Measurements from ENCODE around the gene KIF14. TPM values are rescaled to one million over a fixed set of nuclear protein-coding genes. Genes with fewer than 3 reads are reported as not detected.
"Not testable (repeated sequence)": the region's sequence is repeated elsewhere in the genome, so short reads cannot be mapped to it uniquely, and the experiment has no call there.

Gene KIF14
- total RNA-seq, 1 experiment from 2014 or later, result 25.5 TPM

DNA sequence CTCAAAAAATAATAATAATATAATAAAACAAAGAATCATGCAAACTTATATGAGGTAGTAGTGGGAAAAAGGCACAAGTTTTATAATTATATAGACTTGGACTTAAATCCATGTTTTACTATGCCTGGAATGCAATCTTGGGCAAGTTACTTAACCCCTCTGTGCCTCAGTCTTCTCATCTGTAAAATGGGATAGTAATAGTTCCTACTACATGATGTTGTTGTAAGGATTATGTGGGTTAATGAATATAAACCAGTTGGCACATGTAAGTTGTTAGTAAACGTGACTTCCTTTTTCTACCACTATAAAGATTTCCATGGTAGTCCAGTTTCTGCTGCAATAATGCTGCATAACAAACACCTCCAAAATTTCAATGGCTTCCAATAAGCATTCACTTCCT, 10.8 kb upstream of the KIF14 start:
- H3K9me3 Mint-ChIP-seq (ENCODE audit: unreplicated experiment), result no peaks in the 10 kb centered on the region
- TF ChIP-seq, protein P1, sequence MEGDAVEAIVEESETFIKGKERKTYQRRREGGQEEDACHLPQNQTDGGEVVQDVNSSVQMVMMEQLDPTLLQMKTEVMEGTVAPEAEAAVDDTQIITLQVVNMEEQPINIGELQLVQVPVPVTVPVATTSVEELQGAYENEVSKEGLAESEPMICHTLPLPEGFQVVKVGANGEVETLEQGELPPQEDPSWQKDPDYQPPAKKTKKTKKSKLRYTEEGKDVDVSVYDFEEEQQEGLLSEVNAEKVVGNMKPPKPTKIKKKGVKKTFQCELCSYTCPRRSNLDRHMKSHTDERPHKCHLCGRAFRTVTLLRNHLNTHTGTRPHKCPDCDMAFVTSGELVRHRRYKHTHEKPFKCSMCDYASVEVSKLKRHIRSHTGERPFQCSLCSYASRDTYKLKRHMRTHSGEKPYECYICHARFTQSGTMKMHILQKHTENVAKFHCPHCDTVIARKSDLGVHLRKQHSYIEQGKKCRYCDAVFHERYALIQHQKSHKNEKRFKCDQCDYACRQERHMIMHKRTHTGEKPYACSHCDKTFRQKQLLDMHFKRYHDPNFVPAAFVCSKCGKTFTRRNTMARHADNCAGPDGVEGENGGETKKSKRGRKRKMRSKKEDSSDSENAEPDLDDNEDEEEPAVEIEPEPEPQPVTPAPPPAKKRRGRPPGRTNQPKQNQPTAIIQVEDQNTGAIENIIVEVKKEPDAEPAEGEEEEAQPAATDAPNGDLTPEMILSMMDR (IDR thresholded peaks at IDR 0.05; ENCODE audit: unreplicated experiment), result no peak
- H3K4me1 Mint-ChIP-seq (ENCODE audit: insufficient read depth, unreplicated experiment), result no peaks in the 10 kb centered on the region
- BruUV-seq (replicated peaks), result no TSS peak
- no peaks in the 10 kb centered on the region for H3K27me3 Mint-ChIP-seq (ENCODE audit: insufficient read depth, unreplicated experiment)
- no peaks in the 10 kb centered on the region for H3K36me3 Mint-ChIP-seq (ENCODE audit: insufficient read depth, unreplicated experiment)
- intact Hi-C loops (cut with micrococcal nuclease), result no loop called here
- ChIA-PET POLR2A (interaction anchor here (0.8 kb wide), 1 partner anchor 43 kb away, joined by 3 read pairs; no protein-coding TSS in a partner anchor), CTCF (interaction anchor here (0.9 to 1.0 kb wide), 2 partner anchors 104 to 212 kb away, joined by 3 read pairs; no protein-coding TSS in a partner anchor)
- no peak overlapping the region for H3K27ac Mint-ChIP-seq (ENCODE audit: low read depth, unreplicated experiment)
- DNase-seq (ENCODE audit: unreplicated experiment), result no peak
- H3K4me3 Mint-ChIP-seq (ENCODE audit: unreplicated experiment), result no peak overlapping the region

DNA sequence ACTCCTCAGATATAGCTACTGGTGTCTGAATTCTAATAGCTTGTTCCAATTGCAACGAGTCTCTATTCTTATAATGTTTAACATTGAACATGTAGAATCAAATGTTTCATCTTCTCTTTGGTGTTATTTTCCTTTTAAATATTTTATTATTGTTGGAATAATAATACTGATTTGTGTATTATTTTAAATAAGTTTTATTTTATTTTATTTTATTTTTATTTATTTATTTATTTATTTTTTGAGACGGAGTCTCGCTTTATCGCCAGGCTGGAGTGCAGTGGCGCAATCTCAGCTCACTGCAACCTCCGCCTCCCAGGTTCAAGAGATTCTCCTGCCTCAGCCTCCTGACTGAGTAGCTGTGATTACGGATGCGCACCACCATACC, 10.0 kb upstream of the KIF14 start:
- H3K9me3 Mint-ChIP-seq (ENCODE audit: unreplicated experiment); H3K27me3 Mint-ChIP-seq (ENCODE audit: insufficient read depth, unreplicated experiment); H3K36me3 Mint-ChIP-seq (ENCODE audit: insufficient read depth, unreplicated experiment); H3K4me1 Mint-ChIP-seq (ENCODE audit: insufficient read depth, unreplicated experiment); DNase-seq (ENCODE audit: unreplicated experiment); BruUV-seq (replicated peaks); intact Hi-C loops (cut with micrococcal nuclease); H3K4me3 Mint-ChIP-seq (ENCODE audit: unreplicated experiment); H3K27ac Mint-ChIP-seq (ENCODE audit: low read depth, unreplicated experiment): not testable (repeated sequence)
- ChIA-PET CTCF (interaction anchor here (0.6 to 1.0 kb wide), 5 partner anchors 8 to 213 kb away, joined by 3 to 6 read pairs (median 3); partner anchors contain the start of gene DDX59), POLR2A (interaction anchor here (1.0 to 1.3 kb wide), 3 partner anchors 39 to 110 kb away, joined by 3 to 7 read pairs (median 6); partner anchors contain the start of genes CAMSAP2 and DDX59)

DNA sequence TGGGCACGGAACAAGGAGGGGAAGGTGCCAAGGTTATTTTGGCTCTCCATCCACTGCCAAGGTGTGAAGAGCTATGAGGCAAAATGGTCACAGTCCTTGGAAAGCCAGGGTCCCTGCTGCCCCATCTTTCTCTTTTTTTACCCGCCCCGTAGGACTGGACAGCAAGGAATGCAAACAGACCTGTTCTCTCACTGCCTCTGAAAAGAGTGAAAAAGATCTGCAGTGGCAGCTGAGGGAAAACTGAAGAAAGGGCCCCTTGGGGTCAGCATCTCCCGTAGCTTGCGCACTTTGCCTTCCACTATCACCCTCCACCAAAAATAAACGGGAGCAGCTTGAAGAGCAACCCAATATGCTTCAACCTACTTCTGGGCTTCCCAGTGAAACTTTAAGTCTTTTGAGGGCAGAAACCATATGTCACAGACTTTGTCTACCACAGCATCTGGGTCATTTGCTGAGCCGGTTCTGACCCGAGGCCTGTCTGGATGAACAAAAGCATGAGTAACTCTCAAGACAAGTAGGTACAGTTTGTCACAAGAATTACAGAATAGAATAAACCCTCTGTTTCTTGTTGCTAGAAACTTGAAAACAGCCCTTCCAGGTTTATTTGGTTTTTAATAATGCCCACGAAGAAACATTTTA, 9.4 kb upstream of the KIF14 start:
- DNase-seq (ENCODE audit: unreplicated experiment), result no peak
- H3K4me1 Mint-ChIP-seq (ENCODE audit: insufficient read depth, unreplicated experiment), result peaks cover 6% of the 10 kb centered on the region
- BruUV-seq (replicated peaks), result no TSS peak
- no peak overlapping the region for H3K27ac Mint-ChIP-seq (ENCODE audit: low read depth, unreplicated experiment)
- intact Hi-C loops (cut with micrococcal nuclease), result no loop called here
- H3K27me3 Mint-ChIP-seq (ENCODE audit: insufficient read depth, unreplicated experiment), result no peaks in the 10 kb centered on the region
- POLR2A ChIA-PET, result interaction anchor here (0.6 to 1.3 kb wide), 4 partner anchors 39 to 199 kb away, joined by 3 to 7 read pairs (median 4); partner anchors contain the start of genes CAMSAP2 and DDX59
- CTCF ChIA-PET, result interaction anchor here (0.6 to 1.0 kb wide), 4 partner anchors 8 to 172 kb away, joined by 3 to 6 read pairs (median 4); partner anchors contain the start of gene DDX59
- H3K36me3 Mint-ChIP-seq (ENCODE audit: insufficient read depth, unreplicated experiment), result no peaks in the 10 kb centered on the region
- TF ChIP-seq, protein P1 (IDR thresholded peaks at IDR 0.05; ENCODE audit: unreplicated experiment), result no peak
- no peaks in the 10 kb centered on the region for H3K9me3 Mint-ChIP-seq (ENCODE audit: unreplicated experiment)
- no peak overlapping the region for H3K4me3 Mint-ChIP-seq (ENCODE audit: unreplicated experiment)

DNA sequence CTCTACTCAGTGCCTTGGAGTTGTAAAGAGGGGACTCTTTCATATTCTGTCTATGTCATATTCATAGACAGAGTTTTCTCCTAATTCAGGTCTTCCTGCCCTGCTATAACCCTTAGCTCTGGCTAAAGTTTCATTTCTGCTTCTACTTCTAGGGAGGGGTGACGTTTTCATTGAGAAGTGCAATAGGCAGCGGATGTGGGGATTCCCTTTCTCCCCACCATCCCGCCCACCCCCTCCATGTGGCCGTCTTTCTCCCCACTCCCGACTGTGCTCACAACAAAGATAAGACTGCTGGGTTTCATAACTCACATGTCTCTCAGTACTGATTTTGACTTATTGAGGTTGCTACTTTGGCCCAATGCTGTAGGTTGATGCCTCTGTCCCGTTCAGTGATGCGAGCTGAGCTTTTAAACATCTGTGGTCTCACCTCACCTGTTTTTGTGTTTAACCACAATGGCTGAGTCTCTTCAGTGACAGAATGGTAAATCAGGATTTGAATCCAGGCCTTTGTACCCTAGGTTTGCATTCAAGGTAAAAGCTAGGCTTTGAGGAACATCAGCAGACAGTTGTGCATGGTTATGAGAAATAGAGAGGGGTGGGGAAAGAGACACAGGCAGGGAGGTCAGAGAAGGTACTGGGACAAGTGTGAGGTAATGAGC, 7.8 kb upstream of the KIF14 start:
- CTCF ChIA-PET, result interaction anchor here (2.4 to 2.5 kb wide), 3 partner anchors 174 to 209 kb away, joined by 8 to 25 read pairs (median 11); no protein-coding TSS in a partner anchor
- POLR2A ChIA-PET, result interaction anchor here (0.7 to 2.2 kb wide), 6 partner anchors 12 to 179 kb away, joined by 3 to 12 read pairs (median 3); partner anchors contain the start of gene DDX59
- no peaks in the 10 kb centered on the region for H3K27me3 Mint-ChIP-seq (ENCODE audit: insufficient read depth, unreplicated experiment)
- intact Hi-C loops (cut with micrococcal nuclease), result no loop called here
- no peaks in the 10 kb centered on the region for H3K9me3 Mint-ChIP-seq (ENCODE audit: unreplicated experiment)
- no peaks in the 10 kb centered on the region for H3K36me3 Mint-ChIP-seq (ENCODE audit: insufficient read depth, unreplicated experiment)
- DNase-seq (ENCODE audit: unreplicated experiment), result no peak
- no peak overlapping the region for H3K27ac Mint-ChIP-seq (ENCODE audit: low read depth, unreplicated experiment)
- TF ChIP-seq, protein P1 (IDR thresholded peaks at IDR 0.05; ENCODE audit: unreplicated experiment), result no peak
- H3K4me3 Mint-ChIP-seq (ENCODE audit: unreplicated experiment), result no peak overlapping the region
- BruUV-seq (replicated peaks), result no TSS peak
- H3K4me1 Mint-ChIP-seq (ENCODE audit: insufficient read depth, unreplicated experiment), result peaks cover 10% of the 10 kb centered on the region
